Esophagus squamous epithelium (tissue), 4 donors: ENCODE data around the gene LCOR.

Experiments used
- POLR2A ChIP-seq, 4 donors: fragments of 450-650 bp; IDR thresholded peaks; one replicate each; pipeline ENCODE4 v1.6.1; 2017; ENCODE audit warnings: antibody characterized with exemption in 4 of 4, mild to moderate bottlenecking in 4 of 4, moderate library complexity in 3 of 4
- TF ChIP-seq, protein P1 (sequence below), 6 experiments: fragments of 450-650 bp in 4 of 6; fragments of 200-600 bp in 2 of 6; sonication (generic) in 2 of 6; IDR thresholded peaks; one replicate each; pipeline ENCODE4 v1.5.1; 2016 to 2019; ENCODE audit warnings: antibody characterized with exemption in 6 of 6, mild to moderate bottlenecking in 4 of 6, moderate library complexity in 4 of 6

DNA sequence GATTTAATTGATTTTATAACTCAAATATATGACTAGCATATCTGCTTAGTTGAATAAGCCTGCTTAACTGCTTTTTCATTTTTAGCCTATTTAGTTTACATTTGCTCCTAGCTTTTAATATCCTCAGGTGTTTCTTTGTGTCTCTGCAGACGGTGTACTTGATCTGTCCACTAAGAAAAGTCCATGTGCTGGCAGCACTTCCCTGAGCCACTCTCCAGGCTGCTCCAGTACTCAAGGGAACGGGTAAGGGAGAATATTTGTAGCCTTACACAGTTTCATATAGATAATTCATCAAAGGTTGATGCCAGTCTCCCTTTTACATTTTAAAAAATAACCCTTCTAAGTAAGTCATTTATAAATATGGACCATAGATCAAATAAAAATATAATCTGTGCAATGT, 119.9 kb downstream of the LCOR start:
- TF ChIP-seq, protein P1, sequence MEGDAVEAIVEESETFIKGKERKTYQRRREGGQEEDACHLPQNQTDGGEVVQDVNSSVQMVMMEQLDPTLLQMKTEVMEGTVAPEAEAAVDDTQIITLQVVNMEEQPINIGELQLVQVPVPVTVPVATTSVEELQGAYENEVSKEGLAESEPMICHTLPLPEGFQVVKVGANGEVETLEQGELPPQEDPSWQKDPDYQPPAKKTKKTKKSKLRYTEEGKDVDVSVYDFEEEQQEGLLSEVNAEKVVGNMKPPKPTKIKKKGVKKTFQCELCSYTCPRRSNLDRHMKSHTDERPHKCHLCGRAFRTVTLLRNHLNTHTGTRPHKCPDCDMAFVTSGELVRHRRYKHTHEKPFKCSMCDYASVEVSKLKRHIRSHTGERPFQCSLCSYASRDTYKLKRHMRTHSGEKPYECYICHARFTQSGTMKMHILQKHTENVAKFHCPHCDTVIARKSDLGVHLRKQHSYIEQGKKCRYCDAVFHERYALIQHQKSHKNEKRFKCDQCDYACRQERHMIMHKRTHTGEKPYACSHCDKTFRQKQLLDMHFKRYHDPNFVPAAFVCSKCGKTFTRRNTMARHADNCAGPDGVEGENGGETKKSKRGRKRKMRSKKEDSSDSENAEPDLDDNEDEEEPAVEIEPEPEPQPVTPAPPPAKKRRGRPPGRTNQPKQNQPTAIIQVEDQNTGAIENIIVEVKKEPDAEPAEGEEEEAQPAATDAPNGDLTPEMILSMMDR (IDR thresholded peaks at IDR 0.05): no peak
- TF ChIP-seq POLR2A (IDR thresholded peaks at IDR 0.05): no peak
